CD4-positive, alpha-beta T cell (primary cell): ENCODE measurements around the gene SORL1. TPM values are rescaled to one million over a fixed set of nuclear protein-coding genes. Genes with fewer than 3 reads are reported as not detected.

ENCODE experiments used
- ATAC-seq: fragments of 200-7000 bp; cut with Tn5 transposase; one replicate; pipeline ENCODE4 v1.10.0; 2022; ENCODE audit warnings: mild to moderate bottlenecking; ENCODE audit not compliant: poor library complexity
- CTCF ChIA-PET: fragments of 350-600 bp; sonication (Branson Sonifier 250); formaldehyde crosslinking; loops from one replicate; lab custom pipeline; 2021; ENCODE audit warnings: antibody characterized with exemption, inconsistent platforms; lab: Charles Lee
- POLR2A ChIA-PET: fragments of 350-600 bp; sonication (Branson Sonifier 250); formaldehyde crosslinking; loops from one replicate; lab custom pipeline; 2021; ENCODE audit warnings: antibody characterized with exemption, inconsistent platforms; lab: Charles Lee
- DNase-seq, 14 experiments: peaks; one replicate each; pipeline ENCODE4 v3.0.0-alpha.2; 2013 to 2020; ENCODE audit warnings: mixed read lengths in 2 of 14
- H3K27ac ChIP-seq, 2 donors: one replicate each; pipeline versions ENCODE4 v1.5.1 to v1.7.0; 2013; ENCODE audit warnings: low read length in 2 of 2, low read depth in 1 of 2, mild to moderate bottlenecking in 1 of 2
- H3K27me3 ChIP-seq, 2 experiments: 1 replicate in 1 of 2; 2 replicates in 1 of 2; pipeline versions ENCODE4 v1.6.1 to v1.7.0; 2013; ENCODE audit warnings: low read length in 2 of 2, control low read depth in 1 of 2, mild to moderate bottlenecking in 1 of 2, moderate library complexity in 1 of 2; ENCODE audit not compliant: insufficient read depth in 2 of 2, control insufficient read depth in 1 of 2
- H3K36me3 ChIP-seq: one replicate; pipeline ENCODE4 v1.6.1; 2013; ENCODE audit warnings: low read length, control low read depth; ENCODE audit not compliant: insufficient read depth
- H3K4me1 ChIP-seq: one replicate; pipeline ENCODE4 v1.6.1; 2013; ENCODE audit warnings: low read length, control low read depth; ENCODE audit not compliant: insufficient read depth
- H3K4me3 ChIP-seq: one replicate; pipeline ENCODE4 v1.5.1; 2013; ENCODE audit warnings: mild to moderate bottlenecking, low read length, moderate library complexity
- H3K9me3 ChIP-seq, 2 experiments: 1 replicate in 1 of 2; 2 replicates in 1 of 2; pipeline versions ENCODE4 v1.6.1 to v1.7.0; 2013; ENCODE audit warnings: low read length in 2 of 2, mild to moderate bottlenecking in 2 of 2, control low read depth in 1 of 2, moderate library complexity in 1 of 2; ENCODE audit not compliant: control insufficient read depth in 1 of 2, insufficient read depth in 1 of 2
- H3K27ac Mint-ChIP-seq: one replicate; pipeline ENCODE4 v1.8.0; 2020; ENCODE audit warnings: mixed read lengths
- H3K27me3 Mint-ChIP-seq: one replicate; pipeline ENCODE4 v1.8.0; 2021; ENCODE audit warnings: mixed read lengths
- H3K36me3 Mint-ChIP-seq: one replicate; pipeline ENCODE4 v1.8.0; 2021; ENCODE audit warnings: low read depth, mixed read lengths
- H3K4me1 Mint-ChIP-seq: one replicate; pipeline ENCODE4 v1.8.0; 2021; ENCODE audit warnings: low read depth, mixed read lengths
- H3K4me3 Mint-ChIP-seq: one replicate; pipeline ENCODE4 v1.8.0; 2020; ENCODE audit warnings: mild to moderate bottlenecking, mixed read lengths
- H3K9me3 Mint-ChIP-seq: one replicate; pipeline ENCODE4 v1.8.0; 2020; ENCODE audit warnings: mixed read lengths
- intact Hi-C, 2 experiments: fragments of 100-400 bp; cut with DNase I in 1 of 2; cut with micrococcal nuclease in 1 of 2; formaldehyde crosslinking; loops; one replicate each; pipeline versions ENCODE4 v1.15.1 to v1.9.0; 2023 to 2025; cut with DNase I, micrococcal nuclease
- total RNA-seq, 174 experiments: library from RNA in 2 of 174; stranded (reverse) in 2 of 174; gene quantifications; one replicate each; pipeline ENCODE4 v1.2.3 and lab custom pipeline; 2021 to 2026
- TF ChIP-seq, protein P1 (sequence below): fragments of 200-600 bp; IDR thresholded peaks from one replicate; pipeline ENCODE4 v1.8.0; 2022; ENCODE audit warnings: antibody characterized with exemption, mild to moderate bottlenecking

Gene SORL1
- total RNA-seq, 2 experiments from 2014 or later = 235 to 241 TPM

DNA sequence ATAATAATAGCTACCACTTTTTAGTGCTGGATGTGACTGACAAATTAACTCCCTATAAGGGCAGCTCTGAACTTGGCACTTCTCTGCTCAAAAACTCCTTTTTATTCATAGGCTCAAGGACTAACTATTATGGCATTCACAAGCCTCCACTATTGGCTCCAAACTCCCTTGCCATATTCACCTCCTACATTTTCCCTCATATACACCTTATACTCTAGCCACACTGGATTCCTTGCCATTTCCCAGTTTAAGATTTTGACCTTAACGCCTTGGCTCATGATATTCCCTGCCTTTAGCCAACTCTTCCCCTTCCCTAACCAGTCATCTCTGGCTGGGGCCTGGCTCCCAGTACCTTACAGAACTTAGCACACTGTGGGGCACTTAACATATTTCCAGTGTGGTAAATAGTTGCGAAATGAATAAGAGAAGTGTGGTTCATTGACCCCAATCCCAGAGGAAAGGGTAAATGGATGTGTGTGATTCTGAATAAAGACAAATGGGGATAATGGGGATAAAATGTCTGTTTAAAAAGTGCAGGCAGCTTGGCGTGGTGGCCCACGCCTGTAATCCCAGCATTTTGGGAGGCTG is 40.0 kb upstream of the SORL1 start:
- no peaks in the 10 kb centered on the region for H3K27me3 ChIP-seq
- Mint-ChIP-seq H3K27me3 (no peaks in the 10 kb centered on the region), H3K4me3 (no peak overlapping the region), H3K4me1 (peaks cover 31% of the 10 kb centered on the region), H3K36me3 (no peaks in the 10 kb centered on the region), H3K9me3 (no peaks in the 10 kb centered on the region), H3K27ac (peak overlapping the region; percentile 1)
- H3K27ac ChIP-seq = no peak overlapping the region
- H3K4me1 ChIP-seq = peaks cover 17% of the 10 kb centered on the region
- ChIA-PET CTCF (no interaction called here), POLR2A (no interaction called here)
- no peaks in the 10 kb centered on the region for H3K36me3 ChIP-seq
- TF ChIP-seq, protein P1, sequence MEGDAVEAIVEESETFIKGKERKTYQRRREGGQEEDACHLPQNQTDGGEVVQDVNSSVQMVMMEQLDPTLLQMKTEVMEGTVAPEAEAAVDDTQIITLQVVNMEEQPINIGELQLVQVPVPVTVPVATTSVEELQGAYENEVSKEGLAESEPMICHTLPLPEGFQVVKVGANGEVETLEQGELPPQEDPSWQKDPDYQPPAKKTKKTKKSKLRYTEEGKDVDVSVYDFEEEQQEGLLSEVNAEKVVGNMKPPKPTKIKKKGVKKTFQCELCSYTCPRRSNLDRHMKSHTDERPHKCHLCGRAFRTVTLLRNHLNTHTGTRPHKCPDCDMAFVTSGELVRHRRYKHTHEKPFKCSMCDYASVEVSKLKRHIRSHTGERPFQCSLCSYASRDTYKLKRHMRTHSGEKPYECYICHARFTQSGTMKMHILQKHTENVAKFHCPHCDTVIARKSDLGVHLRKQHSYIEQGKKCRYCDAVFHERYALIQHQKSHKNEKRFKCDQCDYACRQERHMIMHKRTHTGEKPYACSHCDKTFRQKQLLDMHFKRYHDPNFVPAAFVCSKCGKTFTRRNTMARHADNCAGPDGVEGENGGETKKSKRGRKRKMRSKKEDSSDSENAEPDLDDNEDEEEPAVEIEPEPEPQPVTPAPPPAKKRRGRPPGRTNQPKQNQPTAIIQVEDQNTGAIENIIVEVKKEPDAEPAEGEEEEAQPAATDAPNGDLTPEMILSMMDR = no peak
- ATAC-seq (no peak), DNase-seq (no peak)
- no peak overlapping the region for H3K4me3 ChIP-seq
- no peaks in the 10 kb centered on the region for H3K9me3 ChIP-seq
- intact Hi-C loops = no loop called here

- Mint-ChIP-seq H3K9me3 (no peaks in the 10 kb centered on the region), H3K27ac (peak overlapping the region; percentile 1), H3K36me3 (no peaks in the 10 kb centered on the region), H3K4me3 (no peak overlapping the region), H3K27me3 (no peaks in the 10 kb centered on the region), H3K4me1 (peaks cover 37% of the 10 kb centered on the region)
- intact Hi-C loops = no loop called here
- Histone ChIP-seq H3K36me3 (no peaks in the 10 kb centered on the region), H3K4me3 (no peak overlapping the region), H3K27ac (no peak overlapping the region), H3K4me1 (peaks cover 23% of the 10 kb centered on the region), H3K27me3 (no peaks in the 10 kb centered on the region), H3K9me3 (no peaks in the 10 kb centered on the region)
- TF ChIP-seq, protein P1 = no peak
- POLR2A ChIA-PET = interaction anchor here (1.4 kb wide), 1 partner anchor 29 kb away, joined by 4 read pairs; no protein-coding TSS in a partner anchor
- DNase-seq (no peak), ATAC-seq (no peak)
- CTCF ChIA-PET = no interaction called here
These were observed 39.3 kb upstream of the SORL1 start for GRCh38 chr11:121412711-121413415.

DNA sequence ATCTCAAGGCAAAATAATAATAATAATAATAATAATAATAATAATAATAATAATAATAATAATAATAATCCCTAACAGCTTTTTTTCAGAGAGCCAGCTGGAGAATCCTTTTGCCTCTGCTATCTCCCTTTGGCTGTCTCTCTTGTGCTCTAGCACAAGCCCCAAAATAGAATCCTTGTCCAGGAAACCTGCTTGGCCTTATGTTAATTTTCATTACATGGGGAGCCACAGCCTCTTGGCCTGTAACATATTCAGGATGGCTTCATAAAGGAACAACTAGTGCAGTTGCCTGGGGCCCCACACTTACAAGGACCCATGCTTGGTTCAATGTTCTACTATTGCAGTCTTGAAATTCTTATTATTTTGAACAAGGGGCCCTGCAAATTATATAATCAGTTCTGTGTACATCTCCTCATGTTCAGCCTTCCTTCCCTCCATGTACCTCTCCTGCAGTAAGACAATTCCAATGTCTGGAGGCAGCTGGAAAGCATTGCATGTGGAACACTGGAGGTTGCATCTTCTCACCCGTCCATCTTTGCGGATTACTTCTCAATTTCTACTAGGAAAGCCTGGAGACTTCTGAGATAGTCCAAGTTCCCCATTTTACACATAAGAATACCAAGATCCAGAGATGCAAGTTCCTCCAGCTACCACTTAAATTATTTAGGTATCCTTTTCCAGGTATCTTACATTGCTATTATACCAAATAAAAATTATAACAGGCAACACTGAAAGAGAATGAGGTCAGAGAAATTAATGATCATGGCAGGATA is 37.8 kb upstream of the SORL1 start:
- DNase-seq (no peak), ATAC-seq (no peak)
- ChIA-PET POLR2A (interaction anchor here (1.2 to 1.6 kb wide), 3 partner anchors 13 to 122 kb away, joined by 4 read pairs; partner anchors contain the start of gene SC5D), CTCF (no interaction called here)
- Histone ChIP-seq H3K27ac (no peak overlapping the region), H3K4me1 (peaks cover 37% of the 10 kb centered on the region), H3K36me3 (no peaks in the 10 kb centered on the region), H3K9me3 (no peaks in the 10 kb centered on the region), H3K4me3 (no peak overlapping the region), H3K27me3 (no peaks in the 10 kb centered on the region)
- Mint-ChIP-seq H3K27me3 (no peaks in the 10 kb centered on the region), H3K36me3 (no peaks in the 10 kb centered on the region), H3K4me3 (no peak overlapping the region), H3K27ac (peak overlapping the region; percentile 72), H3K9me3 (peaks cover 3% of the 10 kb centered on the region), H3K4me1 (peaks cover 50% of the 10 kb centered on the region)
- intact Hi-C loops = no loop called here
- TF ChIP-seq, protein P1 = no peak
